WTC11 (cell line): Measurements from ENCODE around the gene ABCC3. TPM values are rescaled to one million over a fixed set of nuclear protein-coding genes. Genes with fewer than 3 reads are reported as not detected.

Experiments used
- ATAC-seq: fragments of 200-7000 bp; cut with Tn5 transposase; 2 replicates; pipeline ENCODE4 v1.10.0; 2021; ENCODE audit warnings: mild to moderate bottlenecking, moderate library complexity
- CTCF ChIA-PET: fragments of 300-600 bp; sonication (Branson Sonifier 250); formaldehyde crosslinking; loops from one replicate; lab custom pipeline; 2021; ENCODE audit warnings: antibody characterized with exemption; lab: Charles Lee
- POLR2A ChIA-PET: fragments of 350-600 bp; sonication (Branson Sonifier 250); formaldehyde crosslinking; loops from one replicate; lab custom pipeline; 2021; ENCODE audit warnings: antibody characterized with exemption; lab: Charles Lee
- DNase-seq: peaks from one replicate; pipeline ENCODE4 v3.0.0; 2021; ENCODE audit warnings: low spot score
- H3K27ac Mint-ChIP-seq: 2 replicates; pipeline ENCODE4 v1.8.0; 2021; ENCODE audit warnings: mixed read lengths
- H3K27me3 Mint-ChIP-seq: 2 replicates; pipeline ENCODE4 v1.8.0; 2021; ENCODE audit warnings: low read depth, mild to moderate bottlenecking, moderate library complexity, mixed read lengths
- H3K36me3 Mint-ChIP-seq: 2 replicates; pipeline ENCODE4 v1.8.0; 2021; ENCODE audit warnings: mixed read lengths
- H3K4me1 Mint-ChIP-seq: 2 replicates; pipeline ENCODE4 v1.8.0; 2022; ENCODE audit warnings: mixed read lengths
- H3K4me3 Mint-ChIP-seq: 2 replicates; pipeline ENCODE4 v1.8.0; 2021; ENCODE audit warnings: mild to moderate bottlenecking, moderate library complexity, mixed read lengths
- H3K9me3 Mint-ChIP-seq: 2 replicates; pipeline ENCODE4 v1.8.0; 2021; ENCODE audit warnings: mixed read lengths
- ATF1 ChIP-seq: sonication (generic); formaldehyde crosslinking; IDR thresholded peaks from 2 replicates; pipeline ENCODE4 v1.8.1; 2023; ENCODE audit warnings: mild to moderate bottlenecking, moderate library complexity, missing genetic modification reagents
- CREM ChIP-seq: sonication (generic); formaldehyde crosslinking; IDR thresholded peaks from 2 replicates; pipeline ENCODE4 v1.8.1; 2022; ENCODE audit warnings: mild to moderate bottlenecking, missing genetic modification reagents, moderate library complexity
- ELF4 ChIP-seq: sonication (generic); formaldehyde crosslinking; IDR thresholded peaks from 2 replicates; pipeline ENCODE4 v1.8.1; 2022; ENCODE audit warnings: low read depth, mild to moderate bottlenecking, moderate library complexity, missing genetic modification reagents
- FOXP1 ChIP-seq: sonication (generic); formaldehyde crosslinking; IDR thresholded peaks from 2 replicates; pipeline ENCODE4 v1.8.0; 2022; ENCODE audit warnings: missing genetic modification reagents, mild to moderate bottlenecking, moderate library complexity, borderline replicate concordance
- GABPB1 ChIP-seq: sonication (generic); formaldehyde crosslinking; IDR thresholded peaks from 2 replicates; pipeline ENCODE4 v1.8.1; 2023; ENCODE audit warnings: mild to moderate bottlenecking, missing genetic modification reagents
- IRF2 ChIP-seq: sonication (generic); formaldehyde crosslinking; IDR thresholded peaks from 2 replicates; pipeline ENCODE4 v1.8.0; 2022; ENCODE audit warnings: low read depth, missing genetic modification reagents, borderline replicate concordance
- KAT7 ChIP-seq: sonication (generic); formaldehyde crosslinking; IDR thresholded peaks from 2 replicates; pipeline ENCODE4 v1.8.1; 2023; ENCODE audit warnings: missing genetic modification reagents, mild to moderate bottlenecking, borderline replicate concordance
- PRRX2 ChIP-seq: fragments of 250-450 bp; sonication (Bioruptor Pico); IDR thresholded peaks from 2 replicates; pipeline ENCODE4 v1.8.0; 2021; ENCODE audit warnings: mild to moderate bottlenecking
- RELA ChIP-seq: sonication (generic); formaldehyde crosslinking; IDR thresholded peaks from 2 replicates; pipeline ENCODE4 v1.8.1; 2022; ENCODE audit warnings: missing genetic modification reagents, mild to moderate bottlenecking, borderline replicate concordance
- SMAD3 ChIP-seq: sonication (generic); formaldehyde crosslinking; IDR thresholded peaks from 2 replicates; pipeline ENCODE4 v1.8.0; 2022; ENCODE audit warnings: missing genetic modification reagents, mild to moderate bottlenecking, borderline replicate concordance
- TEAD4 ChIP-seq: sonication (generic); formaldehyde crosslinking; IDR thresholded peaks from 2 replicates; pipeline ENCODE4 v1.8.0; 2022; ENCODE audit warnings: mild to moderate bottlenecking, missing genetic modification reagents
- ZNF138 ChIP-seq: sonication (generic); formaldehyde crosslinking; conservative IDR thresholded peaks from 2 replicates; pipeline ENCODE4 v1.8.1; 2022; ENCODE audit warnings: mild to moderate bottlenecking, moderate library complexity, missing genetic modification reagents
- ZNF396 ChIP-seq: fragments of 250-450 bp; sonication (Bioruptor Pico); IDR thresholded peaks from 2 replicates; pipeline ENCODE4 v1.8.0; 2021; ENCODE audit warnings: mild to moderate bottlenecking, moderate library complexity, borderline replicate concordance
- ZNF423 ChIP-seq: fragments of 250-450 bp; sonication (Bioruptor Pico); IDR thresholded peaks from 2 replicates; pipeline ENCODE4 v2.1.2; 2022; ENCODE audit warnings: mild to moderate bottlenecking, moderate library complexity
- total RNA-seq: library from RNA; stranded (reverse); gene quantifications from 3 replicates; pipeline ENCODE4 v1.2.3, GENCODE V29; 2021
- TF ChIP-seq, protein P1 (sequence below): sonication (generic); formaldehyde crosslinking; conservative IDR thresholded peaks from 2 replicates; pipeline ENCODE4 v1.8.1; 2022; ENCODE audit warnings: mild to moderate bottlenecking, missing genetic modification reagents
- TF ChIP-seq, protein P2 (sequence below): sonication (generic); formaldehyde crosslinking; IDR thresholded peaks from 2 replicates; pipeline ENCODE4 v1.8.0; 2023; ENCODE audit warnings: mild to moderate bottlenecking, missing genetic modification reagents
- TF ChIP-seq, protein P3 (sequence below): sonication (generic); formaldehyde crosslinking; IDR thresholded peaks from 2 replicates; pipeline ENCODE4 v1.8.1; 2023; ENCODE audit warnings: mild to moderate bottlenecking, missing genetic modification reagents
- TF ChIP-seq, protein P4 (sequence below): sonication (generic); formaldehyde crosslinking; IDR thresholded peaks from 2 replicates; pipeline ENCODE4 v1.8.1; 2022; ENCODE audit warnings: low read depth, missing genetic modification reagents, borderline replicate concordance
- TF ChIP-seq, protein P5 (sequence below): sonication (generic); formaldehyde crosslinking; IDR thresholded peaks from 2 replicates; pipeline ENCODE4 v1.8.0; 2022; ENCODE audit warnings: mild to moderate bottlenecking, missing genetic modification reagents
- TF ChIP-seq, protein P6 (sequence below): sonication (generic); formaldehyde crosslinking; conservative IDR thresholded peaks from 2 replicates; pipeline ENCODE4 v1.8.1; 2023; ENCODE audit warnings: mild to moderate bottlenecking, low read depth, missing genetic modification reagents, moderate library complexity
- TF ChIP-seq, protein P7 (sequence below): sonication (generic); formaldehyde crosslinking; IDR thresholded peaks from 2 replicates; pipeline ENCODE4 v1.8.1; 2022; ENCODE audit warnings: low read depth, mild to moderate bottlenecking, moderate library complexity, missing genetic modification reagents, borderline replicate concordance
- TF ChIP-seq, protein P8 (sequence below): sonication (generic); formaldehyde crosslinking; IDR thresholded peaks from 2 replicates; pipeline ENCODE4 v1.8.1; 2023; ENCODE audit warnings: mild to moderate bottlenecking, missing genetic modification reagents, moderate library complexity

The ABCC3 gene
- total RNA-seq, 1 experiment from 2014 or later: 0.92 TPM

DNA sequence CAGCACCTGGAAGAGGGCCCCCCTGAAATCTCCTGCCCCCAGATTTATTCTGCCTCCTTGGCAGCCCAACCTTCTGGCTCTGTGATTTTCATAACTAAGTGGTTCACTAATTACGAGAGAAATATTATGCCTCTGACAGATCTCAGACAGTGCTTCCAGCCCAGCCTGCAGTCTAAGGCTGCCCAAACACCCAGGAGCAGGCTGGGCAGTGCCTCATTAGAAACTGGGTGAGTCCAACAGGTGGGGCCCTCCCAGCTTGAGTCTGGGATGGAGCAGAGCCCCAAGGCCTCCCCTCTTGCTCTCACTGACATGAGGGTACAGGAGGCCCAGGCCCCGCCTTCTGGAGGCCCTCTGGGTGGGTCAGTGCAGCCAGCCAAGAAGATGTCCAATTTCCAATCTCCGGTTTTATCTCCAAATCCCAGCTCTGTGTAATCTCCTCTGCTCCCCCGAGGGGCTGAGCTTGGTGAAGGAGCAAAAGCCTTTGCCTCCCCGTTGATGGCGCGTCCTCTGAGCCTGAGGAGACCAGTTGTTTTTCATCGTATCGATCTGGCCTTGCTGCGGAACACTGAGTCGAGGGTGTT, 20.1 kb upstream of the ABCC3 start:
- Mint-ChIP-seq H3K4me1 (0 out of 2 replicates have a peak, but pooled peaks cover 3% of the 10 kb centered on the region), H3K27ac (peak overlapping the region; percentile 37; the same call in 1 of the 2 replicates)
- TF ChIP-seq ATF1 (CRISPR knock-in tag) (no peak), TEAD4 (CRISPR knock-in tag) (no peak), PRRX2 (no peak), FOXP1 (CRISPR knock-in tag) (no peak), GABPB1 (CRISPR knock-in tag) (no peak), CREM (CRISPR knock-in tag) (no peak), ZNF396 (CRISPR knock-in tag) (no peak), RELA (no peak)
- TF ChIP-seq, protein P1, sequence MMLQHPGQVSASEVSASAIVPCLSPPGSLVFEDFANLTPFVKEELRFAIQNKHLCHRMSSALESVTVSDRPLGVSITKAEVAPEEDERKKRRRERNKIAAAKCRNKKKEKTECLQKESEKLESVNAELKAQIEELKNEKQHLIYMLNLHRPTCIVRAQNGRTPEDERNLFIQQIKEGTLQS (CRISPR knock-in tag): no peak
- TF ChIP-seq, protein P2, sequence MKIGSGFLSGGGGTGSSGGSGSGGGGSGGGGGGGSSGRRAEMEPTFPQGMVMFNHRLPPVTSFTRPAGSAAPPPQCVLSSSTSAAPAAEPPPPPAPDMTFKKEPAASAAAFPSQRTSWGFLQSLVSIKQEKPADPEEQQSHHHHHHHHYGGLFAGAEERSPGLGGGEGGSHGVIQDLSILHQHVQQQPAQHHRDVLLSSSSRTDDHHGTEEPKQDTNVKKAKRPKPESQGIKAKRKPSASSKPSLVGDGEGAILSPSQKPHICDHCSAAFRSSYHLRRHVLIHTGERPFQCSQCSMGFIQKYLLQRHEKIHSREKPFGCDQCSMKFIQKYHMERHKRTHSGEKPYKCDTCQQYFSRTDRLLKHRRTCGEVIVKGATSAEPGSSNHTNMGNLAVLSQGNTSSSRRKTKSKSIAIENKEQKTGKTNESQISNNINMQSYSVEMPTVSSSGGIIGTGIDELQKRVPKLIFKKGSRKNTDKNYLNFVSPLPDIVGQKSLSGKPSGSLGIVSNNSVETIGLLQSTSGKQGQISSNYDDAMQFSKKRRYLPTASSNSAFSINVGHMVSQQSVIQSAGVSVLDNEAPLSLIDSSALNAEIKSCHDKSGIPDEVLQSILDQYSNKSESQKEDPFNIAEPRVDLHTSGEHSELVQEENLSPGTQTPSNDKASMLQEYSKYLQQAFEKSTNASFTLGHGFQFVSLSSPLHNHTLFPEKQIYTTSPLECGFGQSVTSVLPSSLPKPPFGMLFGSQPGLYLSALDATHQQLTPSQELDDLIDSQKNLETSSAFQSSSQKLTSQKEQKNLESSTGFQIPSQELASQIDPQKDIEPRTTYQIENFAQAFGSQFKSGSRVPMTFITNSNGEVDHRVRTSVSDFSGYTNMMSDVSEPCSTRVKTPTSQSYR (CRISPR knock-in tag): no peak
- TF ChIP-seq, protein P3, sequence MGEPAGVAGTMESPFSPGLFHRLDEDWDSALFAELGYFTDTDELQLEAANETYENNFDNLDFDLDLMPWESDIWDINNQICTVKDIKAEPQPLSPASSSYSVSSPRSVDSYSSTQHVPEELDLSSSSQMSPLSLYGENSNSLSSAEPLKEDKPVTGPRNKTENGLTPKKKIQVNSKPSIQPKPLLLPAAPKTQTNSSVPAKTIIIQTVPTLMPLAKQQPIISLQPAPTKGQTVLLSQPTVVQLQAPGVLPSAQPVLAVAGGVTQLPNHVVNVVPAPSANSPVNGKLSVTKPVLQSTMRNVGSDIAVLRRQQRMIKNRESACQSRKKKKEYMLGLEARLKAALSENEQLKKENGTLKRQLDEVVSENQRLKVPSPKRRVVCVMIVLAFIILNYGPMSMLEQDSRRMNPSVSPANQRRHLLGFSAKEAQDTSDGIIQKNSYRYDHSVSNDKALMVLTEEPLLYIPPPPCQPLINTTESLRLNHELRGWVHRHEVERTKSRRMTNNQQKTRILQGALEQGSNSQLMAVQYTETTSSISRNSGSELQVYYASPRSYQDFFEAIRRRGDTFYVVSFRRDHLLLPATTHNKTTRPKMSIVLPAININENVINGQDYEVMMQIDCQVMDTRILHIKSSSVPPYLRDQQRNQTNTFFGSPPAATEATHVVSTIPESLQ (CRISPR knock-in tag): no peak
- TF ChIP-seq, protein P4, sequence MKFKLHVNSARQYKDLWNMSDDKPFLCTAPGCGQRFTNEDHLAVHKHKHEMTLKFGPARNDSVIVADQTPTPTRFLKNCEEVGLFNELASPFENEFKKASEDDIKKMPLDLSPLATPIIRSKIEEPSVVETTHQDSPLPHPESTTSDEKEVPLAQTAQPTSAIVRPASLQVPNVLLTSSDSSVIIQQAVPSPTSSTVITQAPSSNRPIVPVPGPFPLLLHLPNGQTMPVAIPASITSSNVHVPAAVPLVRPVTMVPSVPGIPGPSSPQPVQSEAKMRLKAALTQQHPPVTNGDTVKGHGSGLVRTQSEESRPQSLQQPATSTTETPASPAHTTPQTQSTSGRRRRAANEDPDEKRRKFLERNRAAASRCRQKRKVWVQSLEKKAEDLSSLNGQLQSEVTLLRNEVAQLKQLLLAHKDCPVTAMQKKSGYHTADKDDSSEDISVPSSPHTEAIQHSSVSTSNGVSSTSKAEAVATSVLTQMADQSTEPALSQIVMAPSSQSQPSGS (CRISPR knock-in tag): no peak
- TF ChIP-seq, protein P5, sequence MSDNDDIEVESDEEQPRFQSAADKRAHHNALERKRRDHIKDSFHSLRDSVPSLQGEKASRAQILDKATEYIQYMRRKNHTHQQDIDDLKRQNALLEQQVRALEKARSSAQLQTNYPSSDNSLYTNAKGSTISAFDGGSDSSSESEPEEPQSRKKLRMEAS: no peak
- TF ChIP-seq, all 79 proteins: peak for 0
- CTCF ChIA-PET: interaction anchor here (1.0 to 6.8 kb wide), 2 partner anchors 11 to 64 kb away, joined by 5 to 31 read pairs; no protein-coding TSS in a partner anchor
- H3K36me3 Mint-ChIP-seq: no peaks in the 10 kb centered on the region
- no peak for ATAC-seq
- H3K4me3 Mint-ChIP-seq: no peak overlapping the region
- POLR2A ChIA-PET: no interaction called here
- no peak for DNase-seq
- no peaks in the 10 kb centered on the region for H3K9me3 Mint-ChIP-seq
- no peaks in the 10 kb centered on the region for H3K27me3 Mint-ChIP-seq

DNA sequence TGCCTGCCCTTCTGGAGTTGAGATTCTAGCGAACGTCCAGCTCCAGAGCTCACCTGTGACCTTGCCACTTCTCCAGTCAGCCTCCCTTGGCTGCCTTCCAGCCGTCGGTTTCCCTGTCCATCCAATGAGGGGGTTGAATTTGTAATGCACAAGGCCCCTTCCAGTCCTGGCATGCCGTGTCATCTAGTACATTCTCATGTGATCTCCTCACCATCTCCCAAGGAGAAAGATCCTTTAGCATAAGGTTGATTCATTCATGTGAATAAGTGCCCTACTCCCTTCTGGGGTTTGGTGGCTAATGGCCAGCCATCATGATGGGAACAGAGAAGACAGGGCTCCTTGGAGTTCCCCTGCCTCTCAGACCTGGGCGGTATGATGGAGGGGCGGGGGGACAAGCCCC, 18.9 kb upstream of the ABCC3 start:
- DNase-seq (no peak), ATAC-seq (no peak)
- CTCF ChIA-PET: interaction anchor here (1.0 to 6.8 kb wide), 2 partner anchors 10 to 65 kb away, joined by 5 to 31 read pairs; no protein-coding TSS in a partner anchor
- Mint-ChIP-seq H3K27ac (no peak overlapping the region), H3K4me1 (peaks cover 4% of the 10 kb centered on the region; the same call in 1 of the 2 replicates), H3K9me3 (no peaks in the 10 kb centered on the region), H3K4me3 (no peak overlapping the region), H3K27me3 (no peaks in the 10 kb centered on the region), H3K36me3 (no peaks in the 10 kb centered on the region)
- POLR2A ChIA-PET: no interaction called here
- TF ChIP-seq, protein P6, sequence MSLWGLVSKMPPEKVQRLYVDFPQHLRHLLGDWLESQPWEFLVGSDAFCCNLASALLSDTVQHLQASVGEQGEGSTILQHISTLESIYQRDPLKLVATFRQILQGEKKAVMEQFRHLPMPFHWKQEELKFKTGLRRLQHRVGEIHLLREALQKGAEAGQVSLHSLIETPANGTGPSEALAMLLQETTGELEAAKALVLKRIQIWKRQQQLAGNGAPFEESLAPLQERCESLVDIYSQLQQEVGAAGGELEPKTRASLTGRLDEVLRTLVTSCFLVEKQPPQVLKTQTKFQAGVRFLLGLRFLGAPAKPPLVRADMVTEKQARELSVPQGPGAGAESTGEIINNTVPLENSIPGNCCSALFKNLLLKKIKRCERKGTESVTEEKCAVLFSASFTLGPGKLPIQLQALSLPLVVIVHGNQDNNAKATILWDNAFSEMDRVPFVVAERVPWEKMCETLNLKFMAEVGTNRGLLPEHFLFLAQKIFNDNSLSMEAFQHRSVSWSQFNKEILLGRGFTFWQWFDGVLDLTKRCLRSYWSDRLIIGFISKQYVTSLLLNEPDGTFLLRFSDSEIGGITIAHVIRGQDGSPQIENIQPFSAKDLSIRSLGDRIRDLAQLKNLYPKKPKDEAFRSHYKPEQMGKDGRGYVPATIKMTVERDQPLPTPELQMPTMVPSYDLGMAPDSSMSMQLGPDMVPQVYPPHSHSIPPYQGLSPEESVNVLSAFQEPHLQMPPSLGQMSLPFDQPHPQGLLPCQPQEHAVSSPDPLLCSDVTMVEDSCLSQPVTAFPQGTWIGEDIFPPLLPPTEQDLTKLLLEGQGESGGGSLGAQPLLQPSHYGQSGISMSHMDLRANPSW (CRISPR knock-in tag): no peak
- TF ChIP-seq SMAD3: no peak
- TF ChIP-seq, protein P7, sequence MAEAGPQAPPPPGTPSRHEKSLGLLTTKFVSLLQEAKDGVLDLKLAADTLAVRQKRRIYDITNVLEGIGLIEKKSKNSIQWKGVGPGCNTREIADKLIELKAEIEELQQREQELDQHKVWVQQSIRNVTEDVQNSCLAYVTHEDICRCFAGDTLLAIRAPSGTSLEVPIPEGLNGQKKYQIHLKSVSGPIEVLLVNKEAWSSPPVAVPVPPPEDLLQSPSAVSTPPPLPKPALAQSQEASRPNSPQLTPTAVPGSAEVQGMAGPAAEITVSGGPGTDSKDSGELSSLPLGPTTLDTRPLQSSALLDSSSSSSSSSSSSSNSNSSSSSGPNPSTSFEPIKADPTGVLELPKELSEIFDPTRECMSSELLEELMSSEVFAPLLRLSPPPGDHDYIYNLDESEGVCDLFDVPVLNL (CRISPR knock-in tag): no peak
- TF ChIP-seq ZNF423 (CRISPR knock-in tag): no peak
- no peak for TF ChIP-seq KAT7
- no peak for TF ChIP-seq ZNF138
- TF ChIP-seq, protein P8, sequence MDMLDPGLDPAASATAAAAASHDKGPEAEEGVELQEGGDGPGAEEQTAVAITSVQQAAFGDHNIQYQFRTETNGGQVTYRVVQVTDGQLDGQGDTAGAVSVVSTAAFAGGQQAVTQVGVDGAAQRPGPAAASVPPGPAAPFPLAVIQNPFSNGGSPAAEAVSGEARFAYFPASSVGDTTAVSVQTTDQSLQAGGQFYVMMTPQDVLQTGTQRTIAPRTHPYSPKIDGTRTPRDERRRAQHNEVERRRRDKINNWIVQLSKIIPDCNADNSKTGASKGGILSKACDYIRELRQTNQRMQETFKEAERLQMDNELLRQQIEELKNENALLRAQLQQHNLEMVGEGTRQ (CRISPR knock-in tag): no peak
- no peak for TF ChIP-seq ELF4 (CRISPR knock-in tag)
- no peak for TF ChIP-seq IRF2 (CRISPR knock-in tag)
